ENCODE measurements around the gene SP140.

Gene SP140

DNA sequence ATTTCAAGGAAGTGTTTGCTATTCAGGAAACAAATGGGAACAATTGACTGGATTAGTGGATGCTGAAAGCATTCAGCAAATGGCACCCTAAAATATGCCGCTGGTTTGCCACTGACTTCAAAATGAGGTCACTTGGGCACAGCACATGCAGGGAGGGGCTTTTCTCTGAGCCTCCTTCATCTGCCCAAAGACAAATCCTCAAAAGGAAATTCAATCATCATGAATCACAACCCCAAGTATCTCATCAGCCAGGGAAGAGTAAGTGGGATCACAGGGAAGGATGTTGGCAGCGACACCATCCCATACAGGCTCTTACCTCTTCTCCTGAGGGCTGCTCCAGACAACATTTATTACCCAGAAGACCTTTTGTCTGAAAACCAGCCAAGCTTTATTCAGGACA lies 87.1 kb downstream of the SP140 start (continued):
- TF ChIP-seq ZNF335 (tag by site-specific recombination; conservative IDR thresholded peaks at IDR 0.05) (no peak), ZNF302 (tag by site-specific recombination; IDR thresholded peaks at IDR 0.05; ENCODE audit: low read depth) (no peak), ZNF311 (tag by site-specific recombination; IDR thresholded peaks at IDR 0.05; ENCODE audit: borderline replicate concordance) (no peak), SCRT1 (tag by site-specific recombination; IDR thresholded peaks at IDR 0.05; ENCODE audit: borderline replicate concordance) (no peak), ZNF544 (tag by site-specific recombination; IDR thresholded peaks at IDR 0.05) (no peak), ZNF626 (tag by site-specific recombination; IDR thresholded peaks at IDR 0.05) (no peak)
- TF ChIP-seq, protein P1, sequence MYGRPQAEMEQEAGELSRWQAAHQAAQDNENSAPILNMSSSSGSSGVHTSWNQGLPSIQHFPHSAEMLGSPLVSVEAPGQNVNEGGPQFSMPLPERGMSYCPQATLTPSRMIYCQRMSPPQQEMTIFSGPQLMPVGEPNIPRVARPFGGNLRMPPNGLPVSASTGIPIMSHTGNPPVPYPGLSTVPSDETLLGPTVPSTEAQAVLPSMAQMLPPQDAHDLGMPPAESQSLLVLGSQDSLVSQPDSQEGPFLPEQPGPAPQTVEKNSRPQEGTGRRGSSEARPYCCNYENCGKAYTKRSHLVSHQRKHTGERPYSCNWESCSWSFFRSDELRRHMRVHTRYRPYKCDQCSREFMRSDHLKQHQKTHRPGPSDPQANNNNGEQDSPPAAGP (tag by site-specific recombination; IDR thresholded peaks at IDR 0.05): no peak

DNA sequence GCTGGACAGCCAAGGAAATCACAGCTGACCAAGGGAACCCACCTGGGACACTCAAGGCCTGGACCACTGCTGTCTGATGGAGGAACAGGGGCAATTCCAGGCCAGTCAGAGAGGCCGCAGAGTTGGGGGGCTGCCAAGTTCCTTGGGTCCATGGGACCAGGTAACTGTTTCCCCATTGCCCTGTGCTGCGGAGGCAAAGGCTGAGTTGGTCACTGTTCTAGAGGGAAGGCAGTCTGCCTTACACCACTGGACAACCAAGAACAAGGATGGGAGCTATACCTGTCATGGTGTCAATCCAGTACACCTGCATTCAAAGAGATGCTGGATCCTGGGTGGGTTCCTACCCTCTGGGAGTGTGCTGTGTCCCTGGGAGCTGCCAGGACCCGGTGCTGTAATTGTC lies 91.8 kb downstream of the SP140 start:
- H3K4me1 ChIP-seq (ENCODE audit: control insufficient read depth, insufficient read depth, low read length): no peaks in the 10 kb centered on the region
- TF ChIP-seq, protein P2, sequence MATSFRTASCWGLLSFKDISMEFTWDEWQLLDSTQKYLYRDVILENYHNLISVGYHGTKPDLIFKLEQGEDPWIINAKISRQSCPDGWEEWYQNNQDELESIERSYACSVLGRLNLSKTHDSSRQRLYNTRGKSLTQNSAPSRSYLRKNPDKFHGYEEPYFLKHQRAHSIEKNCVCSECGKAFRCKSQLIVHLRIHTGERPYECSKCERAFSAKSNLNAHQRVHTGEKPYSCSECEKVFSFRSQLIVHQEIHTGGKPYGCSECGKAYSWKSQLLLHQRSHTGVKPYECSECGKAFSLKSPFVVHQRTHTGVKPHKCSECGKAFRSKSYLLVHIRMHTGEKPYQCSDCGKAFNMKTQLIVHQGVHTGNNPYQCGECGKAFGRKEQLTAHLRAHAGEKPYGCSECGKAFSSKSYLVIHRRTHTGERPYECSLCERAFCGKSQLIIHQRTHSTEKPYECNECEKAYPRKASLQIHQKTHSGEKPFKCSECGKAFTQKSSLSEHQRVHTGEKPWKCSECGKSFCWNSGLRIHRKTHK (tag by site-specific recombination; IDR thresholded peaks at IDR 0.05): no peak
- TF ChIP-seq ZNF610 (tag by site-specific recombination; IDR thresholded peaks at IDR 0.05; ENCODE audit: borderline replicate concordance): no peak
- TF ChIP-seq, protein P3, sequence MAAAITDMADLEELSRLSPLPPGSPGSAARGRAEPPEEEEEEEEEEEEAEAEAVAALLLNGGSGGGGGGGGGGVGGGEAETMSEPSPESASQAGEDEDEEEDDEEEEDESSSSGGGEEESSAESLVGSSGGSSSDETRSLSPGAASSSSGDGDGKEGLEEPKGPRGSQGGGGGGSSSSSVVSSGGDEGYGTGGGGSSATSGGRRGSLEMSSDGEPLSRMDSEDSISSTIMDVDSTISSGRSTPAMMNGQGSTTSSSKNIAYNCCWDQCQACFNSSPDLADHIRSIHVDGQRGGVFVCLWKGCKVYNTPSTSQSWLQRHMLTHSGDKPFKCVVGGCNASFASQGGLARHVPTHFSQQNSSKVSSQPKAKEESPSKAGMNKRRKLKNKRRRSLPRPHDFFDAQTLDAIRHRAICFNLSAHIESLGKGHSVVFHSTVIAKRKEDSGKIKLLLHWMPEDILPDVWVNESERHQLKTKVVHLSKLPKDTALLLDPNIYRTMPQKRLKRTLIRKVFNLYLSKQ (tag by site-specific recombination; IDR thresholded peaks at IDR 0.05; ENCODE audit: borderline replicate concordance): no peak
- TF ChIP-seq WT1 (tag by site-specific recombination; IDR thresholded peaks at IDR 0.05): no peak
- no peak for TF ChIP-seq ZNF174 (tag by site-specific recombination; IDR thresholded peaks at IDR 0.05)
- no peak for TF ChIP-seq ZNF510 (tag by site-specific recombination; IDR thresholded peaks at IDR 0.05; ENCODE audit: insufficient replicate concordance)
- no peak overlapping the region for H3K27ac ChIP-seq (ENCODE audit: extremely low read depth, low read depth, low read length)
- no peaks in the 10 kb centered on the region for H3K36me3 ChIP-seq (ENCODE audit: control insufficient read depth in 2 of 2, insufficient read depth in 1 of 2, low read length in 2 of 2)
- ChIA-PET CTCF (interaction anchor here (0.6 to 1.1 kb wide), 4 partner anchors 30 to 1160 kb away, joined by 3 read pairs; no protein-coding TSS in a partner anchor), POLR2A (no interaction called here)
- no peaks in the 10 kb centered on the region for H3K9me3 ChIP-seq (ENCODE audit: control insufficient read depth, insufficient read depth, low read depth, low read length)
- H3K4me3 ChIP-seq (ENCODE audit: low read depth, low read length): no peak overlapping the region

DNA sequence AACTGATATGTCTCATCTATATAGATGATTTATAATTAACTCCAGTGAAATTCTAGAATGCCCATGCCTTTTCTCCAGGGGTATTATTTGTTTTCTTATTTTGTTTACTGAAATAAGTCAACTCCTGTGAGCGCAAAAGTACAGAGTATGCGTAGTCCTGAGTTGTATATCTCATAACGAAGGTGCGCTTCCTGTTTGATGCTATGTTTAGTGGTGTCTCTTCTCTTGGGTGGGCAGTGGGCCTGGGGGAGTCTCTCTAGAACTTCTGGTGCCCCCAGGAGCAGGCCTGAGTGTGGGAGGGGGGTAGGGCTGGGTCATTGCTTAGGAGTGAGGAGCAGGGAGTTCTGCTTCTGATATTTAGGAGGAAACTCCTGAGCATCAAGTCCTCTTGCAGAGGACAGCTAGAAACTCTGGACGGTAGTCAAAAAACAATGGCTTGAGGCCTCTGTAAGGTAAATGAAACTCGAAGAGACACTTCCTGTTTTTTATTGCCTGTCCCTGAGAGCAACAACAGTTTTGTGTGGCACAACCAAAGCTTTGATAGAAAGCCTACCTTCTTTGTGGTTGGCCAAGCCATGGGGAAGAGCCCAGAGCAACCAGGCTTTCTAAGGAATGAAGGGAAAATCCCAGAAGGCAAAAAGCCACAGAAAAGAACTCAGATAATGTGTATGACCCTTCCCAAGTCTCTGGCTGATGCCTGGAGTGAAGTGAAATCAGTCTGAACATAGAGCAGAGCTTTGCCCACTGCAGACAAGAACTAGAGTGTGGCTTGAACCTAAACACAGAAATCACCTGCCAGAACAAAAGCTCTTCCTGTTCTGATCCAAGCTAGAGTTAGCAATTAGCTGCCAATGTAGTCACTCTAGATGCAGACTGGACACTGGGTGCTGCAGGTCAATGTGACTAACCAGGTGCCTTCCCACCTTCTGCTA lies 92.9 kb downstream of the SP140 start:
- no peak overlapping the region for H3K4me3 ChIP-seq (ENCODE audit: low read depth, low read length)
- H3K27ac ChIP-seq (ENCODE audit: extremely low read depth, low read depth, low read length): no peak overlapping the region
- no peaks in the 10 kb centered on the region for H3K4me1 ChIP-seq (ENCODE audit: control insufficient read depth, insufficient read depth, low read length)
- ChIA-PET CTCF (no interaction called here), POLR2A (no interaction called here)
- no peaks in the 10 kb centered on the region for H3K9me3 ChIP-seq (ENCODE audit: control insufficient read depth, insufficient read depth, low read depth, low read length)
- H3K36me3 ChIP-seq (ENCODE audit: control insufficient read depth in 2 of 2, insufficient read depth in 1 of 2, low read length in 2 of 2): no peaks in the 10 kb centered on the region
- TF ChIP-seq ZNF514 (tag by site-specific recombination; IDR thresholded peaks at IDR 0.05) (no peak), ZNF391 (tag by site-specific recombination; IDR thresholded peaks at IDR 0.05; ENCODE audit: borderline replicate concordance, low read depth) (no peak), ZNF266 (tag by site-specific recombination; IDR thresholded peaks at IDR 0.05; ENCODE audit: low read depth) (no peak), ZNF777 (tag by site-specific recombination; IDR thresholded peaks at IDR 0.05; ENCODE audit: borderline replicate concordance) (no peak), ZNF837 (tag by site-specific recombination; IDR thresholded peaks at IDR 0.05) (no peak), ZNF37A (tag by site-specific recombination; IDR thresholded peaks at IDR 0.05) (no peak), ZNF416 (tag by site-specific recombination; IDR thresholded peaks at IDR 0.05) (no peak), YY2 (tag by site-specific recombination; IDR thresholded peaks at IDR 0.05) (no peak), ZBTB1 (tag by site-specific recombination; IDR thresholded peaks at IDR 0.05) (no peak), ZNF302 (tag by site-specific recombination; IDR thresholded peaks at IDR 0.05; ENCODE audit: low read depth) (no peak), OVOL3 (tag by site-specific recombination; IDR thresholded peaks at IDR 0.05) (no peak), YY1 (tag by site-specific recombination; IDR thresholded peaks at IDR 0.05) (no peak)
- TF ChIP-seq, protein P4, sequence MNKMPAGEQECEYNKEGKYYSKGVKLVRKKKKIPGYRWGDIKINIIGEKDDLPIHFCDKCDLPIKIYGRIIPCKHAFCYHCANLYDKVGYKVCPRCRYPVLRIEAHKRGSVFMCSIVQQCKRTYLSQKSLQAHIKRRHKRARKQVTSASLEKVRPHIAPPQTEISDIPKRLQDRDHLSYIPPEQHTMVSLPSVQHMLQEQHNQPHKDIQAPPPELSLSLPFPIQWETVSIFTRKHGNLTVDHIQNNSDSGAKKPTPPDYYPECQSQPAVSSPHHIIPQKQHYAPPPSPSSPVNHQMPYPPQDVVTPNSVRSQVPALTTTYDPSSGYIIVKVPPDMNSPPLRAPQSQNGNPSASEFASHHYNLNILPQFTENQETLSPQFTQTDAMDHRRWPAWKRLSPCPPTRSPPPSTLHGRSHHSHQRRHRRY (tag by site-specific recombination; IDR thresholded peaks at IDR 0.05): no peak
- TF ChIP-seq, protein P5, sequence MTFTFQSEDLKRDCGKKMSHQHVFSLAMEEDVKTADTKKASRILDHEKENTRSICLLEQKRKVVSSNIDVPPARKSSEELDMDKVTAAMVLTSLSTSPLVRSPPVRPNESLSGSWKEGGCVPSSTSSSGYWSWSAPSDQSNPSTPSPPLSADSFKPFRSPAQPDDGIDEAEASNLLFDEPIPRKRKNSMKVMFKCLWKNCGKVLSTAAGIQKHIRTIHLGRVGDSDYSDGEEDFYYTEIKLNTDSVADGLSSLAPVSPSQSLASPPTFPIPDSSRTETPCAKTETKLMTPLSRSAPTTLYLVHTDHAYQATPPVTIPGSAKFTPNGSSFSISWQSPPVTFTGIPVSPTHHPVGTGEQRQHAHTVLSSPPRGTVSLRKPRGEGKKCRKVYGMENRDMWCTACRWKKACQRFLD (tag by site-specific recombination; IDR thresholded peaks at IDR 0.05): no peak
